Measurements from ENCODE around the gene MCTP2.

MCTP2 gene

DNA sequence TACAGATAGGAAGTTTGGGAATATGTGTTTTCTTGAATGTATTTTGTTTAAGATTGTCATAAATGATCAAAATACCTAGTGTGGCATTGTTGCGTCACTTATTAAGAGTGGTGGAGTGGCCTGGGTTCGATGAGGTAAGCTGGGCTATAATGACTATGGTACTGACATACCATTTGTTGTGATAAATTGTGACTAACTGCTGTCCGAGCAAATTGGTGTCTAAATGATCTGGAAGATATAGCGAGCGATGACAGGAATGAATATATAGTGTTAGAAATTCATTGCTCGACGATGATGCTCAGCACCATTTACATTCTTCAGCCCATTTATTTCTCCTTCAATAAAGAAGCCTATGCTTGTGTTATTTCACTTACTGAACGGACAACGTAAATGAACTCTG lies 123.3 kb downstream of the MCTP2 start:
- Histone ChIP-seq H3K79me1 (ENCODE audit: low read depth, low read length) (no peaks in the 10 kb centered on the region), H4K8ac (ENCODE audit: low read depth, low read length) (no peak overlapping the region), H2BK15ac (ENCODE audit: low read length) (no peak overlapping the region), H2BK5ac (ENCODE audit: low read length) (no peak overlapping the region), H3K14ac (ENCODE audit: low read length) (no peak overlapping the region), H3K4ac (ENCODE audit: low read length) (no peak overlapping the region), H3K9me3 (replicated peaks in 1 of 2; ENCODE audit: control insufficient read depth in 2 of 2, insufficient read depth in 1 of 2, low read depth in 1 of 2, low read length in 2 of 2) (no peaks in the 10 kb centered on the region), H3K27me3 (ENCODE audit: control insufficient read depth in 3 of 3, insufficient read depth in 3 of 3, low read depth in 1 of 3, low read length in 3 of 3) (no peaks in the 10 kb centered on the region), H3K36me3 (replicated peaks in 1 of 2; ENCODE audit: control insufficient read depth in 2 of 2, insufficient read depth in 2 of 2, low read length in 2 of 2) (no peaks in the 10 kb centered on the region), H3K9ac (ENCODE audit: low read depth, low read length, poor library complexity) (no peak overlapping the region), H3K4me2 (ENCODE audit: insufficient read depth, low read length, poor library complexity, severe bottlenecking) (no peak overlapping the region), H3K23ac (ENCODE audit: low read depth, low read length, poor library complexity) (no peak overlapping the region), H4K91ac (ENCODE audit: low read depth, low read length, poor library complexity) (no peak overlapping the region), H2BK120ac (ENCODE audit: low read depth, low read length) (no peak overlapping the region), H3K4me1 (ENCODE audit: control insufficient read depth in 2 of 2, insufficient read depth in 1 of 2, low read depth in 1 of 2, low read length in 2 of 2) (no peaks in the 10 kb centered on the region), H3K27ac (replicated peaks; ENCODE audit: low read length) (no peak overlapping the region), H2BK12ac (ENCODE audit: low read length) (no peak overlapping the region), H2AFZ (ENCODE audit: low read length) (no peak overlapping the region), H3K4me3 (ENCODE audit: low read length in 2 of 2) (no peak overlapping the region), H3K18ac (ENCODE audit: low read length) (no peak overlapping the region), H2AK5ac (ENCODE audit: low read depth, low read length) (no peak overlapping the region)
- DNase-seq (ENCODE audit: low spot score) = no peak
- no CpG with 5 or more reads among the region's 9 CpGs for WGBS, 2 donors (ENCODE audit: extremely low coverage in 2 of 2, insufficient read length in 2 of 2, insufficient replicate concordance in 1 of 2)

DNA sequence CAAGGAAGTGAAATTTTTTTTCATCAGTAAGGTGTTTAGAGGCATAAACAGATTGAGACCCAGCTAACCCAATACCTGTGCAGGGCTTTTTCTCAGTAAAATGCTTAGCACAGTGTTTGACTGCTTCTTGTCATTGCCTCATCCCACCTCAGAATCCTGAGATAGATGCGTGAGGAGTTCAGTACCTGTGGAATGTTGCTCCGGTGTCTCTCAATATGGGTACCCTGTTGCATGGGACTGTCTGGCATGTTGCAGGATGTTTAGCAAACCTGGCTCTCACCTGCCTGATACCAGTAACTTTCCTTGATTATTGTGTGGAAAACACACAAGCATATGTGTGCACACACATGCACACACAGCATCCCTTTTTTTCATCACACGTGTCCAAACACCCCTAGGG lies 128.4 kb downstream of the MCTP2 start:
- peaks cover 0 to 6% of the 10 kb centered on the region in 2 donors for H3K4me1 ChIP-seq (ENCODE audit: control insufficient read depth in 2 of 2, insufficient read depth in 1 of 2, low read depth in 1 of 2, low read length in 2 of 2)
- H3K4me3 ChIP-seq (ENCODE audit: low read length in 2 of 2) = no peak overlapping the region
- no peak for DNase-seq (ENCODE audit: low spot score)
- no peak overlapping the region for H3K27ac ChIP-seq (replicated peaks; ENCODE audit: low read length)
- no peaks in the 10 kb centered on the region for H3K27me3 ChIP-seq (ENCODE audit: control insufficient read depth in 3 of 3, insufficient read depth in 3 of 3, low read depth in 1 of 3, low read length in 3 of 3)
- H3K4me2 ChIP-seq (ENCODE audit: insufficient read depth, low read length, poor library complexity, severe bottlenecking) = no peak overlapping the region
- no peak overlapping the region for H2BK12ac ChIP-seq (ENCODE audit: low read length)
- H2AFZ ChIP-seq (ENCODE audit: low read length) = no peak overlapping the region
- no peaks in the 10 kb centered on the region for H3K36me3 ChIP-seq (replicated peaks in 1 of 2; ENCODE audit: control insufficient read depth in 2 of 2, insufficient read depth in 2 of 2, low read length in 2 of 2)
- H2AK5ac ChIP-seq (ENCODE audit: low read depth, low read length) = no peak overlapping the region
- no peak overlapping the region for H3K14ac ChIP-seq (ENCODE audit: low read length)
- no peak overlapping the region for H2BK120ac ChIP-seq (ENCODE audit: low read depth, low read length)
- no peak overlapping the region for H3K9ac ChIP-seq (ENCODE audit: low read depth, low read length, poor library complexity)
- H2BK15ac ChIP-seq (ENCODE audit: low read length) = no peak overlapping the region
- no peak overlapping the region for H3K23ac ChIP-seq (ENCODE audit: low read depth, low read length, poor library complexity)
- H3K18ac ChIP-seq (ENCODE audit: low read length) = no peak overlapping the region
- H4K91ac ChIP-seq (ENCODE audit: low read depth, low read length, poor library complexity) = no peak overlapping the region
- no peak overlapping the region for H4K8ac ChIP-seq (ENCODE audit: low read depth, low read length)
- H3K9me3 ChIP-seq (replicated peaks in 1 of 2; ENCODE audit: control insufficient read depth in 2 of 2, insufficient read depth in 1 of 2, low read depth in 1 of 2, low read length in 2 of 2) = no peaks in the 10 kb centered on the region
- H2BK5ac ChIP-seq (ENCODE audit: low read length) = no peak overlapping the region
- WGBS, 2 donors (ENCODE audit: extremely low coverage in 2 of 2, insufficient read length in 2 of 2, insufficient replicate concordance in 1 of 2) = no CpG with 5 or more reads among the region's 3 CpGs
- H3K4ac ChIP-seq (ENCODE audit: low read length) = no peak overlapping the region
- H3K79me1 ChIP-seq (ENCODE audit: low read depth, low read length) = no peaks in the 10 kb centered on the region

DNA sequence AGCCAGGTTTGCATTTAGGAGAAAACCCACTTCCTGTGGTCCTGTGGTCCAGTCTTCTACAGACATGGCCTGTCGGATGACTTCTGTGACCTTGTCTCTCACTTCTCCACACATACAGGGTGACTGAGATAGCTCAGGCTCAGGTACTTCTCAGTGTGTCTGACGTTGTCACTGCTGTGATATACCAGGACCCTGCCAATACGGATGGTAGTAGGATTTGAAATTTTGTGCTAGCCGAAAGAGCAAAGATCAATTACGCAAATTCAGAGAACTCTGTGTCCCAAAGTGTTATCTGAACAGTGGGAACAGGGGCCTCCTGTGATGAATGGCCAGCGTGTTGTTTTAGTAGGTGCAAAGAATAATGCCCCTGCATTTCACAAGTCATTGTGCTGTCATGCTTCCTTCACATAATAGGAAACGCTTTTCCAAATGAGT lies 128.9 kb downstream of the MCTP2 start:
- no CpG with 5 or more reads among the region's 7 CpGs for WGBS, 2 donors (ENCODE audit: extremely low coverage in 2 of 2, insufficient read length in 2 of 2, insufficient replicate concordance in 1 of 2)
- Histone ChIP-seq H3K36me3 (replicated peaks in 1 of 2; ENCODE audit: control insufficient read depth in 2 of 2, insufficient read depth in 2 of 2, low read length in 2 of 2) (no peaks in the 10 kb centered on the region), H3K9ac (ENCODE audit: low read depth, low read length, poor library complexity) (no peak overlapping the region), H3K4me1 (ENCODE audit: control insufficient read depth in 2 of 2, insufficient read depth in 1 of 2, low read depth in 1 of 2, low read length in 2 of 2) (peaks cover 0 to 6% of the 10 kb centered on the region in 2 donors), H3K4me3 (ENCODE audit: low read length in 2 of 2) (no peak overlapping the region), H3K18ac (ENCODE audit: low read length) (no peak overlapping the region), H3K4me2 (ENCODE audit: insufficient read depth, low read length, poor library complexity, severe bottlenecking) (no peak overlapping the region), H2AFZ (ENCODE audit: low read length) (no peak overlapping the region), H4K91ac (ENCODE audit: low read depth, low read length, poor library complexity) (no peak overlapping the region), H3K9me3 (replicated peaks in 1 of 2; ENCODE audit: control insufficient read depth in 2 of 2, insufficient read depth in 1 of 2, low read depth in 1 of 2, low read length in 2 of 2) (no peaks in the 10 kb centered on the region), H3K23ac (ENCODE audit: low read depth, low read length, poor library complexity) (no peak overlapping the region), H3K27ac (replicated peaks; ENCODE audit: low read length) (no peak overlapping the region), H3K27me3 (ENCODE audit: control insufficient read depth in 3 of 3, insufficient read depth in 3 of 3, low read depth in 1 of 3, low read length in 3 of 3) (no peaks in the 10 kb centered on the region), H2BK15ac (ENCODE audit: low read length) (no peak overlapping the region), H3K79me1 (ENCODE audit: low read depth, low read length) (no peaks in the 10 kb centered on the region), H2AK5ac (ENCODE audit: low read depth, low read length) (no peak overlapping the region), H4K8ac (ENCODE audit: low read depth, low read length) (no peak overlapping the region), H2BK12ac (ENCODE audit: low read length) (no peak overlapping the region), H3K14ac (ENCODE audit: low read length) (no peak overlapping the region), H3K4ac (ENCODE audit: low read length) (no peak overlapping the region), H2BK5ac (ENCODE audit: low read length) (no peak overlapping the region), H2BK120ac (ENCODE audit: low read depth, low read length) (no peak overlapping the region)
- no peak for DNase-seq (ENCODE audit: low spot score)

- Histone ChIP-seq H4K91ac (ENCODE audit: low read depth, low read length, poor library complexity) (no peak overlapping the region), H2BK5ac (ENCODE audit: low read length) (no peak overlapping the region), H2BK12ac (ENCODE audit: low read length) (no peak overlapping the region), H4K8ac (ENCODE audit: low read depth, low read length) (no peak overlapping the region), H3K9me3 (replicated peaks in 1 of 2; ENCODE audit: control insufficient read depth in 2 of 2, insufficient read depth in 1 of 2, low read depth in 1 of 2, low read length in 2 of 2) (no peaks in the 10 kb centered on the region), H2AK5ac (ENCODE audit: low read depth, low read length) (no peak overlapping the region), H3K36me3 (replicated peaks in 1 of 2; ENCODE audit: control insufficient read depth in 2 of 2, insufficient read depth in 2 of 2, low read length in 2 of 2) (no peaks in the 10 kb centered on the region), H3K27ac (replicated peaks; ENCODE audit: low read length) (no peak overlapping the region), H3K14ac (ENCODE audit: low read length) (no peak overlapping the region), H3K27me3 (ENCODE audit: control insufficient read depth in 3 of 3, insufficient read depth in 3 of 3, low read depth in 1 of 3, low read length in 3 of 3) (no peaks in the 10 kb centered on the region), H3K79me1 (ENCODE audit: low read depth, low read length) (no peaks in the 10 kb centered on the region), H3K4me1 (ENCODE audit: control insufficient read depth in 2 of 2, insufficient read depth in 1 of 2, low read depth in 1 of 2, low read length in 2 of 2) (peaks cover 0 to 6% of the 10 kb centered on the region in 2 donors), H3K23ac (ENCODE audit: low read depth, low read length, poor library complexity) (no peak overlapping the region), H3K4me3 (ENCODE audit: low read length in 2 of 2) (no peak overlapping the region), H3K9ac (ENCODE audit: low read depth, low read length, poor library complexity) (no peak overlapping the region), H3K4me2 (ENCODE audit: insufficient read depth, low read length, poor library complexity, severe bottlenecking) (no peak overlapping the region), H3K4ac (ENCODE audit: low read length) (no peak overlapping the region), H2AFZ (ENCODE audit: low read length) (no peak overlapping the region), H3K18ac (ENCODE audit: low read length) (no peak overlapping the region), H2BK15ac (ENCODE audit: low read length) (no peak overlapping the region), H2BK120ac (ENCODE audit: low read depth, low read length) (no peak overlapping the region)
- WGBS, 2 donors (ENCODE audit: extremely low coverage in 2 of 2, insufficient read length in 2 of 2, insufficient replicate concordance in 1 of 2) = no CpG with 5 or more reads among the region's 4 CpGs
- DNase-seq (ENCODE audit: low spot score) = no peak
Observed at GRCh38 chr15:94362385-94363092, 131.2 kb downstream of the MCTP2 start.
